ENCODE data around the gene CCDC6. TPM values are rescaled to one million over a fixed set of nuclear protein-coding genes. Genes with fewer than 3 reads are reported as not detected.

The CCDC6 gene
- total RNA-seq, 1 experiment from 2014 or later: 54.9 TPM

DNA sequence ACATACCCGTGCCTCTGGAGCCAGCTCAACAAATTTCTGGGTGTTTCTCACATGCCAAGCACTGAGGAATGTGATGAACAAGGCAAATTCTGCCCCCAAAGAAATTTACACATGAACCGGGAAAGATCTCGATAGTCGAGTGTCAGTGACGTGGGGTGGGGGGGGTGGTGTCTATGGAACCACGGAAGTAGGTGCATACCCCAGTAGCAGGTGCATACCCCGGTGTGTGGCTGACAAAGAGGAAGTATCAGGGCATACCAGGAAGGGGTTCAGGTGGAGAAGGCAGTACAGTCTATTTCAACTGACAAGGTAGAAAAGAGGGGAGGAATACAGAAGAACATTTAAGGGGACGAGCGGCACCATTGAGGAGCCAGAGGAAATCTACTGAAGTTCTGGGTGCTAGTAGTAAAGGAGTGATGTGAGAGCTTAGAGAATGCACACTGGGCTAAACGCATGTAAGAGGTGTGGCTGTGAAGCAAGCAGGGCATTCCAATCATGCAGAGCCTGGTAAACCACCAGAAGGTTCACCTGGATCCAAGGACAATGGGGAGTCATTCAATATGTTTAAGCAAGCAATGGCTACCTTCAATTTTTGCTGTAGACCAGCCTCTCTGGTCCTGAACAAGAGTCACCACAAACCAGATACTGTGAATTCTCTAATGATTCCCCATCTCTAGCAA is 6.2 kb downstream of the CCDC6 start (continued):
- TF ChIP-seq SIN3A (IDR thresholded peaks at IDR 0.05; ENCODE audit: low read depth): no peak

DNA sequence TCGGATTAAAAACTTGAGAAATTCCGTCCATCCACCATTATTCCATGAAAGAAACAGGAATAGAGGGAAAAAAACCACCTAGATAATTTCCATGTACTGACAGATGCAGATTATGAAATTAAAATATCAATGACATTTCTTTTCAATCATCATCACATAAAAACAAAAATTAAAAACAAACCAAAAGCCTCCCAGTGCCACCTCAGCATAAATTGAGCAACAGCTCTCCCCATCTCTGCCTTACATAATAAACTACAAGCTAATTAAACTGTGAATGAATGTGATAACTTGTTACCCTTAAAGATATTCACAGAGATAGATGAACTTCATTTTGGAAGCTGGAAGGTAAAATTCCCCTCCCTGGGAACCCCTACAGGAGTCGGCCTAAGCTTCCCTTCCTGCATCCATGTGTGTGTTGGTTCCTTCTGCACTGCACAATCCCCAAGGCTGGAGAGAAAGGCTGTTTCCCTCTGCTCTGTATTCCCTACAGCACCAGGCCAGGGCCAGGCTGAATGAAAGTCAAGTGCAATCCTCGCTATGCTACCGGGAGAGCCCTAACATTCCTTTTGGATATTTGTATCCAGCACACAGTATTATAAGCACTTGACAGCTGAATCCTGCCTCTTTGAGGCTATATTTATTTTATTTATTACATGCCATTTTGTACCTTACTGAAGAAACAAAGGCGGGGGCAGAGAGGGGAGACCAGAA is 8.1 kb downstream of the CCDC6 start:
- Histone ChIP-seq H3K79me2 (ENCODE audit: insufficient read depth, low read length) (peaks cover 98% of the 10 kb centered on the region), H3K27ac (ENCODE audit: low read depth, low read length) (no peak overlapping the region), H3K9ac (ENCODE audit: low read length) (no peak overlapping the region), H3K4me1 (ENCODE audit: control insufficient read depth in 1 of 2, insufficient read depth in 2 of 2, low read length in 2 of 2) (peaks cover 4 to 11% of the 10 kb centered on the region in 2 experiments; a peak in 1 of 4 replicates), H3K9me2 (ENCODE audit: insufficient read depth) (no peaks in the 10 kb centered on the region), H3K36me3 (ENCODE audit: control insufficient read depth in 1 of 2, insufficient read depth in 2 of 2, low read length in 2 of 2) (no peaks in the 10 kb centered on the region), H3K27me3 (ENCODE audit: insufficient read depth, low read length) (no peaks in the 10 kb centered on the region), H3K9me3 (ENCODE audit: control insufficient read depth in 1 of 2, insufficient read depth in 1 of 2, low read depth in 1 of 2, low read length in 2 of 2) (no peaks in the 10 kb centered on the region), H4K20me1 (ENCODE audit: insufficient read depth) (no peaks in the 10 kb centered on the region), H2AFZ (ENCODE audit: low read depth, low read length, poor library complexity, severe bottlenecking) (no peak overlapping the region), H3K4me2 (ENCODE audit: low read length) (no peak overlapping the region), H3K4me3 (replicated peaks in 1 of 2; ENCODE audit: low read depth in 1 of 2, low read length in 2 of 2) (no peak overlapping the region)
- POLR2A ChIA-PET: no interaction called here
- TF ChIP-seq EZH2 (IDR thresholded peaks at IDR 0.05) (no peak), POLR2A (IDR thresholded peaks at IDR 0.05; ENCODE audit: borderline replicate concordance, extremely low read depth, insufficient read depth, insufficient read length) (no peak), EZH2phosphoT487 (IDR thresholded peaks at IDR 0.05; ENCODE audit: borderline replicate concordance) (no peak), MAX (IDR thresholded peaks at IDR 0.05) (no peak)
- CTCF ChIA-PET: no interaction called here
- RAD21 ChIA-PET (ENCODE audit: low non-redundant PET in 1 of 2, low total read pairs in 2 of 2, uncharacterized antibody in 2 of 2, unreplicated experiment in 2 of 2): no interaction called here
- no TSS peak for BruUV-seq (replicated peaks)
- no peak for ATAC-seq
- intact Hi-C loops (cut with micrococcal nuclease): no loop called here
- no peak for DNase-seq (ENCODE audit: low read depth, low spot score)

GRCh38 chr10:59896191-59896590 is 10.2 kb downstream of the CCDC6 start:
- Histone ChIP-seq H3K4me2 (ENCODE audit: low read length) (no peak overlapping the region), H3K9me3 (ENCODE audit: control insufficient read depth in 1 of 2, insufficient read depth in 1 of 2, low read depth in 1 of 2, low read length in 2 of 2) (no peaks in the 10 kb centered on the region), H3K36me3 (ENCODE audit: control insufficient read depth in 1 of 2, insufficient read depth in 2 of 2, low read length in 2 of 2) (no peaks in the 10 kb centered on the region), H3K9ac (ENCODE audit: low read length) (no peak overlapping the region), H3K79me2 (ENCODE audit: insufficient read depth, low read length) (peaks cover 98% of the 10 kb centered on the region), H3K27ac (ENCODE audit: low read depth, low read length) (no peak overlapping the region), H3K4me1 (ENCODE audit: control insufficient read depth in 1 of 2, insufficient read depth in 2 of 2, low read length in 2 of 2) (peaks cover 0 to 5% of the 10 kb centered on the region in 2 experiments; a peak in 1 of 4 replicates), H3K9me2 (ENCODE audit: insufficient read depth) (no peaks in the 10 kb centered on the region), H2AFZ (ENCODE audit: low read depth, low read length, poor library complexity, severe bottlenecking) (no peak overlapping the region), H4K20me1 (ENCODE audit: insufficient read depth) (peaks cover under 1% of the 10 kb centered on the region; the same call in 1 of the 2 replicates), H3K4me3 (replicated peaks in 1 of 2; ENCODE audit: low read depth in 1 of 2, low read length in 2 of 2) (no peak overlapping the region), H3K27me3 (ENCODE audit: insufficient read depth, low read length) (no peaks in the 10 kb centered on the region)
- no TSS peak for BruUV-seq (replicated peaks)
- DNase-seq (ENCODE audit: low read depth, low spot score) (no peak), ATAC-seq (no peak)
- no peak for TF ChIP-seq JUND (IDR thresholded peaks at IDR 0.05)
- no peak for TF ChIP-seq YY1 (IDR thresholded peaks at IDR 0.05; ENCODE audit: extremely low read depth, insufficient replicate concordance, low read depth, low read length)
- no peak for TF ChIP-seq EZH2 (IDR thresholded peaks at IDR 0.05)
- TF ChIP-seq TCF7L2 (IDR thresholded peaks at IDR 0.05; ENCODE audit: borderline replicate concordance, extremely low read depth, insufficient read depth, insufficient read length): no peak
- TF ChIP-seq SIN3A (IDR thresholded peaks at IDR 0.05; ENCODE audit: low read depth): no peak
- TF ChIP-seq POLR2A (IDR thresholded peaks at IDR 0.05; ENCODE audit: borderline replicate concordance, extremely low read depth, insufficient read depth, insufficient read length): no peak
- TF ChIP-seq CTCF (IDR thresholded peaks at IDR 0.05 in 2 of 3, conservative IDR thresholded peaks at IDR 0.05 in 1 of 3; ENCODE audit: borderline replicate concordance in 1 of 3, insufficient read depth in 1 of 3, low read depth in 2 of 3, low read length in 2 of 3): no peak
- no peak for TF ChIP-seq SP1 (IDR thresholded peaks at IDR 0.05; ENCODE audit: low read depth)
- TF ChIP-seq CEBPB (IDR thresholded peaks at IDR 0.05; ENCODE audit: low read depth): no peak
- TF ChIP-seq ELF1 (IDR thresholded peaks at IDR 0.05; ENCODE audit: borderline replicate concordance, low read depth): no peak
- intact Hi-C loops (cut with micrococcal nuclease): no loop called here
- CTCF ChIA-PET: no interaction called here
- POLR2A ChIA-PET: interaction anchor here (0.9 kb wide), 1 partner anchor 10 kb away, joined by 3 read pairs; the partner anchor contains the start of gene CCDC6
- RAD21 ChIA-PET (ENCODE audit: low non-redundant PET in 1 of 2, low total read pairs in 2 of 2, uncharacterized antibody in 2 of 2, unreplicated experiment in 2 of 2): no interaction called here
